Measurements from ENCODE around the gene CT47C1. TPM values are rescaled to one million over a fixed set of nuclear protein-coding genes. Genes with fewer than 3 reads are reported as not detected.

The CT47C1 gene
- total RNA-seq, 4 donors from 2014 or later = not detected

DNA sequence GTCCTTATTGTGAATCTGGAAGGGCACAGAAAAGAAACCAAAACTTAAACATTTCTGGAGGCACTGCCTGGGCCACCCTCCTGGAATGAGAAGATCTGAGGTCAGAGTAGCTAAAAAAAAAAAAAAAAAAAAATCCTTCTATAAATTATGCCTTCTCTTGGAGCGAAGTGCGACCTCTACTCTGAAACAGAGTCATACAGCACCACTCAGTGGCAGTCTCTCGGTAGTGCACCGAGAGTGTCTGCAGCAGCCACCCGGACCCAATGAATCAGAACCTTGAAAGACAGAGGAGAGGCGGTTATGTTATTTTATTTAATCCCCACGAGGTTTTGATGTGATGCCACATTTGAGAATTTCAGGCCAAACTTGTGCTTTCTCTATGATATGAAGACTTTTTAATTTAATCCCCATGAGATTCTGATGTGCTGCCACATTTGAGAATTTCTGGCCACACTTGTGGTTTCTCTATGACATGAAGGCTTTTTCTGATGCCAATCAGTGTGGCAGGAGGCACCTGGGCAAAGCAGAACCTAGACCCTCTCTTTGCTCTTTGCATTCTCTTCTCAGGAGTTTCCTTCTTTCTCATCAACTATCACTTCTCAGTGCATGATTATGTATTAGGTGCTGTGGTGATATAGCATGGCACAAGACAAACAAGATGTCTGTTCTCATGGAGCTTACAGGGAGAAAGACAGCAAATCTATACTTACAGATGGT is 5.6 kb upstream of the CT47C1 start:
- Histone ChIP-seq H3K4me3 (no peak overlapping the region), H3K4me1 (no peaks in the 10 kb centered on the region), H3K27me3 (peaks cover 0 to 21% of the 10 kb centered on the region in 2 donors), H3K36me3 (no peaks in the 10 kb centered on the region), H3K27ac (no peak overlapping the region), H3K9me3 (no peaks in the 10 kb centered on the region)
- no peak for TF ChIP-seq EP300 (IDR thresholded peaks at IDR 0.05)
- TF ChIP-seq, protein P1, sequence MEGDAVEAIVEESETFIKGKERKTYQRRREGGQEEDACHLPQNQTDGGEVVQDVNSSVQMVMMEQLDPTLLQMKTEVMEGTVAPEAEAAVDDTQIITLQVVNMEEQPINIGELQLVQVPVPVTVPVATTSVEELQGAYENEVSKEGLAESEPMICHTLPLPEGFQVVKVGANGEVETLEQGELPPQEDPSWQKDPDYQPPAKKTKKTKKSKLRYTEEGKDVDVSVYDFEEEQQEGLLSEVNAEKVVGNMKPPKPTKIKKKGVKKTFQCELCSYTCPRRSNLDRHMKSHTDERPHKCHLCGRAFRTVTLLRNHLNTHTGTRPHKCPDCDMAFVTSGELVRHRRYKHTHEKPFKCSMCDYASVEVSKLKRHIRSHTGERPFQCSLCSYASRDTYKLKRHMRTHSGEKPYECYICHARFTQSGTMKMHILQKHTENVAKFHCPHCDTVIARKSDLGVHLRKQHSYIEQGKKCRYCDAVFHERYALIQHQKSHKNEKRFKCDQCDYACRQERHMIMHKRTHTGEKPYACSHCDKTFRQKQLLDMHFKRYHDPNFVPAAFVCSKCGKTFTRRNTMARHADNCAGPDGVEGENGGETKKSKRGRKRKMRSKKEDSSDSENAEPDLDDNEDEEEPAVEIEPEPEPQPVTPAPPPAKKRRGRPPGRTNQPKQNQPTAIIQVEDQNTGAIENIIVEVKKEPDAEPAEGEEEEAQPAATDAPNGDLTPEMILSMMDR (IDR thresholded peaks at IDR 0.05) = peak; percentile 32 to 57 (median 47)
- peak; percentile 16 to 67 for DNase-seq (ENCODE audit: low spot score in 2 of 2)
- WGBS, 2 donors = 4 to 6% methylated on average over 7 of the region's 7 CpGs

DNA sequence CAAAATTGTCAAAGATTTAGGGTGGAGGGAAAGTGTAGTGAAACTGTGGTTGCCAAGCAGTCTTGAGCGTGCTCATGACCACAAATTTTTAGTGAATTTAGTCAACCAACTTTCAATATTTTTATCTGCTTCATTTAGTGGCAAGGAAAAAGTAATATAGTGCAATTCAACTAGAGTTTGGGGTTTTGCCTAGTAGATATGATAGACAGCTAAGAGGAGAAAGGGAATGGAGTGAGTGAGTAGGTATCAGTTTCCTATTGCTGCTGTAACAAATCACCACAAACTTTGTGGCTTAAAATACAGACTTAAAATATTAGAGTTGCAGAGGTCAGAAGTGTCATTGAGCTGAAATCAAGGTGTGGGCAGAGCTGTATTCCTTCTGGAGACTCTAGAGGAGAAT is 3.7 kb upstream of the CT47C1 start:
- Histone ChIP-seq H3K4me3 (no peak overlapping the region), H3K27ac (no peak overlapping the region), H3K9me3 (no peaks in the 10 kb centered on the region), H3K36me3 (no peaks in the 10 kb centered on the region), H3K27me3 (peaks cover 0 to 21% of the 10 kb centered on the region in 2 donors), H3K4me1 (no peaks in the 10 kb centered on the region)
- DNase-seq (ENCODE audit: low spot score in 2 of 2) = no peak
- TF ChIP-seq EP300 (IDR thresholded peaks at IDR 0.05) = no peak
- WGBS, 2 donors = 80 to 93% methylated on average over 1 of the region's 1 CpG

DNA sequence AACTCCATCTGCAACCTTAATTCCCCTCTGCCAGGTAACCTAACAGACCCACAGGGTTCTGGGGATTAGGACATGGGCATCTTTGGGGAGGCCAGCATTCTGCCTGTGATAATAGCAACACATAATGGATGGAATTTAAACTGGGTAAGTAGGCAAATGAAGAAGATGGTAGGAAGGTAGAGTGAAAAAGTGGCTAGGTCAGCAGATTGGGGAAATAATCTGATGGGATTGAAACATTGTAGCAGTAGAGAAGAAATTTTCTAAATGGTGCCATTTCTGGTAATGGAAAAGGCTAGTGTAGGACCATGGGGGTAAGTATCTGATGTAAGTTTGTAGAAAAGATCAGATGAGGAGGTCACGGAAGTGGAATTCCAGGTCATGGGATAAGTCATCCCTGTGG is 3.0 kb upstream of the CT47C1 start:
- Histone ChIP-seq H3K4me1 (no peaks in the 10 kb centered on the region), H3K36me3 (no peaks in the 10 kb centered on the region), H3K27me3 (peaks cover 0 to 21% of the 10 kb centered on the region in 2 donors), H3K9me3 (no peaks in the 10 kb centered on the region), H3K27ac (no peak overlapping the region), H3K4me3 (no peak overlapping the region)
- 96 to 98% methylated on average over 1 of the region's 1 CpG for WGBS, 2 donors
- TF ChIP-seq, protein P1 (IDR thresholded peaks at IDR 0.05) = no peak
- TF ChIP-seq EP300 (IDR thresholded peaks at IDR 0.05) (no peak), POLR2A (IDR thresholded peaks at IDR 0.05) (no peak)
- no peak for DNase-seq (ENCODE audit: low spot score in 2 of 2)

DNA sequence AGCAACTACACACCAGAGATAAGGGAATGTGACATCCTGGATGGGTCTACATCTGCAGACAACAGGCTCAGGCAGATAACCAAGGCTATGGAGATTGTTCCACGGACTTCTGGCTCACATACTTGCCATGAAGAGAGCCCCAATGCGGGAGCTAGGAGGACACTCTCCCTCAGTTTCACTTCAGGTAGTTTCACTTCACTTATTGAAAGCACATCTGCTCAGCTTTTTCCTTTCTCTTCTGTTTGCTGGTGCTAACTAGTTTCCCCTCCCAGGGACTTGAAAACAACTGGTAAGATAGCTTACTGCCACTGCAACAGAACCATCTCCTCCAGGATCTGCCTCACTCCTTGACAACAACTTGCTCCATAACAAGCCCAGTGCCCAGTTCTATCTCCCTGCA is 1.4 kb upstream of the CT47C1 start:
- no peak for DNase-seq (ENCODE audit: low spot score in 2 of 2)
- WGBS, 2 donors = 55 to 60% methylated on average over 2 of the region's 2 CpGs
- H3K4me3 ChIP-seq = no peak overlapping the region
- peaks cover 0 to 16% of the 10 kb centered on the region in 2 donors for H3K27me3 ChIP-seq
- no peaks in the 10 kb centered on the region for H3K36me3 ChIP-seq
- TF ChIP-seq EP300 (IDR thresholded peaks at IDR 0.05) (no peak), POLR2A (IDR thresholded peaks at IDR 0.05) (no peak)
- TF ChIP-seq, protein P1 (IDR thresholded peaks at IDR 0.05) = no peak
- H3K27ac ChIP-seq = no peak overlapping the region
- no peaks in the 10 kb centered on the region for H3K9me3 ChIP-seq
- H3K4me1 ChIP-seq = no peaks in the 10 kb centered on the region

DNA sequence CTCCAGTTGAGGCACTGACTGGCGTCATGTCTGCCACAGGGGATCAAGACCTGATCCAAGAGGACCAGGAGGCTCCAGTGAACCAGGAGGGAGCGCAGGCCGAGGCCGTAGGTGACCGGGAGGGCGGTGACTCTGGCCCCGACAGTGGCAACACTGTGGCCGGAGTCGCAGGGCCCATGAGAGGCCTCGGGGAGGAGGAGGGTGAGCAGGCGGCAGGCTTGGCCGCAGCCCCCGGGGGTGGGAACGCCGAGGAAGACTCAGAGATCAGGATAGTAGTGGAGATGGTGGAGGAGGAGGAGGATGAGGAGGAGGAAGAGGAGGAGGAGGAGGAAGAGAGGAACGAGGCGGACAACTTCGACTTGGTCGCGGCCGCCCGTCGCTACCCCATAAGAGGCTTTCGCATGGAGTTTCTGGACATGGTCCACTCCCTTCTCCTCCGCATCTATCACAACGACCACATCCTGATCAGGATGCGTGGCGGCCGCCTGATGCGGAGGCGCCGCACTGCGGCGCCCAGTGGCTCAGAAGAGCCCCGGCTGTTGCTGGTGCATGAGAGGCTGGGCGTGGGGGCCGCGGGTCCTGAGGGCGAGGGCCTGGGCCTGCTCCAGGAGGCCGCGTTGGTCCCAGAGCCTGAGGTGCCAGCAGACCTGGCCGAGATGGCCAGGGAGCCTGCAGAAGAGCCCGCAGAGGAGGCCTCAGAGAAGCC is 560 bp downstream of the CT47C1 start:
- peaks cover 0 to 6% of the 10 kb centered on the region in 2 donors for H3K27me3 ChIP-seq
- no peaks in the 10 kb centered on the region for H3K9me3 ChIP-seq
- no peak for DNase-seq (ENCODE audit: low spot score in 2 of 2)
- TF ChIP-seq EP300 (IDR thresholded peaks at IDR 0.05) (no peak), POLR2A (IDR thresholded peaks at IDR 0.05) (no peak)
- TF ChIP-seq, protein P1 (IDR thresholded peaks at IDR 0.05) = no peak
- no peaks in the 10 kb centered on the region for H3K4me1 ChIP-seq
- H3K36me3 ChIP-seq = no peaks in the 10 kb centered on the region
- no peak overlapping the region for H3K27ac ChIP-seq
- H3K4me3 ChIP-seq = no peak overlapping the region
- 93 to 94% methylated on average over 26 to 41 of the region's 43 CpGs for WGBS, 2 donors

All from tibial nerve (tissue), 4 donors.